AG09309 (cell line): ENCODE measurements around the gene POPDC2.

ENCODE experiments used
- DNase-seq: peaks from one replicate; pipeline ENCODE4 v3.0.0-alpha.2; 2010; ENCODE audit warnings: low read depth
- H3K4me3 ChIP-seq: 2 replicates; pipeline ENCODE4 v1.5.1; 2011; ENCODE audit warnings: mild to moderate bottlenecking, low read depth, low read length, moderate library complexity; ENCODE audit not compliant: control insufficient read depth
- TF ChIP-seq, protein P1 (sequence below): IDR thresholded peaks from 2 replicates; pipeline ENCODE4 v1.5.1; 2011; ENCODE audit warnings: mild to moderate bottlenecking, low read depth, low read length, inconsistent platforms; ENCODE audit not compliant: insufficient read depth, control insufficient read depth; ENCODE audit errors: missing control alignments

Gene POPDC2

DNA sequence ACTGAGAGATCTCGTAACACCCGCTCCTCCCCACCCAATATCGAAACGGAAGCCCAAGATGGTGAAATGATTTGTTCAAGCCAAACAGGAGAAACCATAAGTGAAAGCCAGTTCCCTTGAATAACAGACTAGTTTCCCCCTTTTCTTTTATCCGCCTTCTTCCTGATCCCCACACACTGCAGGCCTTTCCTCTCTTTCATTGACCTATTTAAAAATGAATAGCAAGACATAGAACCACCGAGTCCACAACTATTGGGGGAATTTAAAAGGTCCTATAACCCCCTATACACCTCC, 17.2 kb upstream of the POPDC2 start:
- TF ChIP-seq, protein P1, sequence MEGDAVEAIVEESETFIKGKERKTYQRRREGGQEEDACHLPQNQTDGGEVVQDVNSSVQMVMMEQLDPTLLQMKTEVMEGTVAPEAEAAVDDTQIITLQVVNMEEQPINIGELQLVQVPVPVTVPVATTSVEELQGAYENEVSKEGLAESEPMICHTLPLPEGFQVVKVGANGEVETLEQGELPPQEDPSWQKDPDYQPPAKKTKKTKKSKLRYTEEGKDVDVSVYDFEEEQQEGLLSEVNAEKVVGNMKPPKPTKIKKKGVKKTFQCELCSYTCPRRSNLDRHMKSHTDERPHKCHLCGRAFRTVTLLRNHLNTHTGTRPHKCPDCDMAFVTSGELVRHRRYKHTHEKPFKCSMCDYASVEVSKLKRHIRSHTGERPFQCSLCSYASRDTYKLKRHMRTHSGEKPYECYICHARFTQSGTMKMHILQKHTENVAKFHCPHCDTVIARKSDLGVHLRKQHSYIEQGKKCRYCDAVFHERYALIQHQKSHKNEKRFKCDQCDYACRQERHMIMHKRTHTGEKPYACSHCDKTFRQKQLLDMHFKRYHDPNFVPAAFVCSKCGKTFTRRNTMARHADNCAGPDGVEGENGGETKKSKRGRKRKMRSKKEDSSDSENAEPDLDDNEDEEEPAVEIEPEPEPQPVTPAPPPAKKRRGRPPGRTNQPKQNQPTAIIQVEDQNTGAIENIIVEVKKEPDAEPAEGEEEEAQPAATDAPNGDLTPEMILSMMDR, result no peak
- peak overlapping the region; percentile 47 for H3K4me3 ChIP-seq
- DNase-seq, result no peak

DNA sequence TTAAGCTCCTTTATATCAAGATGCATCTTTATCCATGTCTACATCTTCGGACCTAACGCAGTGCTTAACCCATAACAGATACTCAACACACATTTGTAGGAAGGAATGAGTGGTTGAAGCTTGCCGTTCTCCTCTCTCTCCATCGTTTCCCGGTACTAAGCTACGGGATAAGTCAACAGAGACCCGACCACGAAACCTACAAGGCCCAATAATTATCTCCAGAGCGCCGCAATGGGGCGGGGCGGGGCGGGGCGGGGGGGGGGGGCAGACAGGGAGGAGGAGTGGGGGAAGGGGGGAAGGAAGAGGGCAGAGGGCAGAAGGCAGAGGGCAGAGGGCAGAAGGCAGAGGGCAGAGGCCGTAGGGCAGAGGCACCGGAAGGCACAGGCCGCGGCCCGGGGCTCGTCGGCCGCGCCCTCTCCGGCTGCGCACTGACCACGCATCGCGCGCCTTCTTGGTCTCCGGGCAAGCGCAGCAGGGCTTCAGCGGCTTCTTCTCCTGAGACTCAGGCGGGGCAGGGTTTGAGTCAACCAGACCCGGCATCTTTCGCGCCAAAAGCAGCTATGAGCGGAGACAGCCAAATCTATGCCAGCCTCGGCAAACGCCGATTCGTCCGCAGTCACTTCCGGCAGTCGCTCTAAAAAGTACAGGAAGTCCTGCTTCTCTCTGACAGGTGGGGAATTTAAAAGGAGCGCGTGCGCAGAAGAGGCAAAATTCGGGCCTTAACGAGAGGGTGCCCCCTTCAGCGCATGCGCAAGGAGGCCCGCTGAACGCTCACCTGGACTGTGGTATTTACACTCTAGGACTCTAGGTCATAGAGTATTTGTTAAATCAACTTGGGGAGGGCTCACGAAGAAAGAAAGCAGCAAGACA, 16.6 kb upstream of the POPDC2 start, which contains the start of gene COX17:
Gene COX17, minus strand, starts transcription at position 636 of the 870 bp plus-strand sequence. Its CDS starts 96 bp downstream, at position 540.
- TF ChIP-seq, protein P1, result no peak
- H3K4me3 ChIP-seq, result peak within 1 kb of the TSS; percentile 47
- peak; percentile 87 for DNase-seq

DNA sequence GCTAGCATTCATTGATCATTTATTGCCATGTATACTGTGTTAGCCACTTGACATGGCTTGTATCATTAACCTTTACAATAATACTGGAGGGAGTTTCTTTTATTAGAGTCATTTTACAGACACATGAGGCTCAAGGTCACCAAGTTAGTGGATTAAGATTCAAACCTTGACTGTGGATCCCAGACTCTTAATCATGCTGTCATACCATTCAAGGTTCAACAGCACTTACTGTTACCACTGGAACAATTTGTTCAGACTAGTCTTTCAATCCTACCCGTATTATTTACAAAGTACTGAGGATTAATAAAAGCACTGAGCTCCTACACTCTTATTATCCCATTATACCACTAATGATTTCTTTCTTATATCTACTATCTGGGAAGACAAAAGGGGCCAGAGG, 15.6 kb upstream of the POPDC2 start:
- TF ChIP-seq, protein P1, result no peak
- no peak for DNase-seq
- H3K4me3 ChIP-seq, result peak overlapping the region; percentile 47

DNA sequence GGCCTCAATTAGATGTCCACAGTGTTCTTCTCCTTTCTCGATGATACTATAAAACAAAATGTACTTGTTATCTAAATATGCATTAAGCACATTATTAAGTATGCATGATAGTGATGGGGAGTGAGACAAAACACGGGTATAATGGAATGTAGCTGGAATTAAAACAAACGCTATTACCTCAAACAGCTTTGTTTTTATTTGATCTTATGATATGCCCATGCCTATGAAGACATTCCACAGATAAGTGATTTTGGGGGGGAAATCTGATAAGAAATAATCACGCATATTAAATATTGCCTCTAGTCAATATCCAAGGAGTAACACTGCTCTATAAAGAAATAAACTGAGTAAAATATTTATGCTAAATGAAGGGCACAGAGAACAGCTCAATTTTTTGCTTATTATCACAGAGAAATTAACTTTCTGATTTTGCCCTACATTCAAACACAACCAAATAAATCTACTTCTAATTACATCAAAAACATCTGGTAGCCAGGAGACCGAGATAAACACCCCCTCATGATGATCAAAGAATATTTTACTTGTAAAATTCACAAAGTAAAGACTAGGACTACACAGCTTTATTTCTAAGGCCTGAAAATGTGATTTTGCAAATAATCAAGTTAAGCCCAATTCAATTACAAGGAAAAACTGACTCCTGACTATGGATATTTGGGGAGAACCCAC, 14.9 kb upstream of the POPDC2 start:
- TF ChIP-seq, protein P1, result no peak
- H3K4me3 ChIP-seq, result no peak overlapping the region
- DNase-seq, result no peak

DNA sequence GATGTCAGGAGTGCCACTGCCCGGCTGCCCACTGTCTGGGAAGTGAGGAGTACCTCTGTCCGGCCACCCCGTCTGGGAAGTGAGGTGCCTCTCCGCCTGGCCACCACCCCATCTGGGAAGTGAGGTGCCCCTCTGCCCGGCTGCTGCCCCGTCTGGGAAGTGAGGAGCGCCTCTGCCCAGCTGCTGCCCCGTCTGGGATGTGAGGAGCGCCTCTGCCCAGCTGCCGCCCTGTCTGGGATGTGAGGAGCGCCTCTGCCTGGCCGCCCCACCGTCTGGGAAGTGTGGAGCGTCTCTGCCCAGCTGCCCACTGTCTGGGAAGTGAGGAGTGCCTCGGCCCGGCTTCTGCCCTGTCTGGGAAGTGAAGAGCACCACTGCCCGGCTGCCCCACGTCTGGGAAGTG, 13.5 kb upstream of the POPDC2 start:
- DNase-seq, result no peak
- H3K4me3 ChIP-seq, result no peak overlapping the region
- TF ChIP-seq, protein P1, result no peak

DNA sequence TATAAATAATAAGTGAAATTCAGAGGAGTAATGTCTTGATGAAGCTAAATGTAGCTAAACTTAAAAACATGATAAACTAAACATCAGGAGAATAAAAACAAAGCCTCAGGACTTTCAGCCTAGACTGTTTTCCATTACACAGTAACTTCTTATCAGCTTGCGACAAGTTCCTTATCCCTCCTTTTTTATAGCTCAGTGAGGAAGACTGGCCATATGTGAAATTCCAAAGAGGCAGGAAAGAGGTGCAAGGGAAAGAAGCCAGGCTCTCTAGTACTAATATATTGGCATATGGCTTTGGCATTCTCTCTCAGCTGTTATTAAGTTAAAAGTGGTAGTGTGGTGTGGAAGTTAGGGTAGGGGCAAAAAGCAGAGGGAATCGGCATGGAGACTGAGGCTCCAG, 12.4 kb upstream of the POPDC2 start:
- TF ChIP-seq, protein P1, result no peak
- H3K4me3 ChIP-seq, result no peak overlapping the region
- DNase-seq, result no peak
